ENCODE data around the gene SAP130.

SAP130 gene

GRCh38 chr2:128038411-128038810, 10.6 kb upstream of the SAP130 start:
- H3K4me3 ChIP-seq (ENCODE audit: low read depth, low read length), result no peak overlapping the region
- H3K9me3 ChIP-seq (ENCODE audit: control insufficient read depth, low read length), result no peaks in the 10 kb centered on the region
- H3K9ac ChIP-seq, result no peak overlapping the region
- no peaks in the 10 kb centered on the region for H3K79me2 ChIP-seq
- no peak overlapping the region for H2AFZ ChIP-seq
- no peaks in the 10 kb centered on the region for H3K4me1 ChIP-seq
- no peak overlapping the region for H3K27ac ChIP-seq
- H3K27me3 ChIP-seq (ENCODE audit: control insufficient read depth, insufficient read depth, low read length), result no peaks in the 10 kb centered on the region
- H3K4me2 ChIP-seq (ENCODE audit: low read length), result no peak overlapping the region
- H3K36me3 ChIP-seq (ENCODE audit: control insufficient read depth, insufficient read depth, low read length), result no peaks in the 10 kb centered on the region
- TF ChIP-seq, protein P1, sequence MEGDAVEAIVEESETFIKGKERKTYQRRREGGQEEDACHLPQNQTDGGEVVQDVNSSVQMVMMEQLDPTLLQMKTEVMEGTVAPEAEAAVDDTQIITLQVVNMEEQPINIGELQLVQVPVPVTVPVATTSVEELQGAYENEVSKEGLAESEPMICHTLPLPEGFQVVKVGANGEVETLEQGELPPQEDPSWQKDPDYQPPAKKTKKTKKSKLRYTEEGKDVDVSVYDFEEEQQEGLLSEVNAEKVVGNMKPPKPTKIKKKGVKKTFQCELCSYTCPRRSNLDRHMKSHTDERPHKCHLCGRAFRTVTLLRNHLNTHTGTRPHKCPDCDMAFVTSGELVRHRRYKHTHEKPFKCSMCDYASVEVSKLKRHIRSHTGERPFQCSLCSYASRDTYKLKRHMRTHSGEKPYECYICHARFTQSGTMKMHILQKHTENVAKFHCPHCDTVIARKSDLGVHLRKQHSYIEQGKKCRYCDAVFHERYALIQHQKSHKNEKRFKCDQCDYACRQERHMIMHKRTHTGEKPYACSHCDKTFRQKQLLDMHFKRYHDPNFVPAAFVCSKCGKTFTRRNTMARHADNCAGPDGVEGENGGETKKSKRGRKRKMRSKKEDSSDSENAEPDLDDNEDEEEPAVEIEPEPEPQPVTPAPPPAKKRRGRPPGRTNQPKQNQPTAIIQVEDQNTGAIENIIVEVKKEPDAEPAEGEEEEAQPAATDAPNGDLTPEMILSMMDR (IDR thresholded peaks at IDR 0.05), result no peak

- H3K4me3 ChIP-seq (ENCODE audit: low read depth, low read length), result no peak overlapping the region
- TF ChIP-seq, protein P1 (IDR thresholded peaks at IDR 0.05), result no peak
- no peaks in the 10 kb centered on the region for H3K36me3 ChIP-seq (ENCODE audit: control insufficient read depth, insufficient read depth, low read length)
- H3K9ac ChIP-seq, result no peak overlapping the region
- no peaks in the 10 kb centered on the region for H3K4me1 ChIP-seq
- H3K4me2 ChIP-seq (ENCODE audit: low read length), result no peak overlapping the region
- no peaks in the 10 kb centered on the region for H3K79me2 ChIP-seq
- no peak overlapping the region for H2AFZ ChIP-seq
- H3K27me3 ChIP-seq (ENCODE audit: control insufficient read depth, insufficient read depth, low read length), result no peaks in the 10 kb centered on the region
- H3K9me3 ChIP-seq (ENCODE audit: control insufficient read depth, low read length), result no peaks in the 10 kb centered on the region
- no peak overlapping the region for H3K27ac ChIP-seq
Observed at GRCh38 chr2:128037649-128038048, 9.8 kb upstream of the SAP130 start.

DNA sequence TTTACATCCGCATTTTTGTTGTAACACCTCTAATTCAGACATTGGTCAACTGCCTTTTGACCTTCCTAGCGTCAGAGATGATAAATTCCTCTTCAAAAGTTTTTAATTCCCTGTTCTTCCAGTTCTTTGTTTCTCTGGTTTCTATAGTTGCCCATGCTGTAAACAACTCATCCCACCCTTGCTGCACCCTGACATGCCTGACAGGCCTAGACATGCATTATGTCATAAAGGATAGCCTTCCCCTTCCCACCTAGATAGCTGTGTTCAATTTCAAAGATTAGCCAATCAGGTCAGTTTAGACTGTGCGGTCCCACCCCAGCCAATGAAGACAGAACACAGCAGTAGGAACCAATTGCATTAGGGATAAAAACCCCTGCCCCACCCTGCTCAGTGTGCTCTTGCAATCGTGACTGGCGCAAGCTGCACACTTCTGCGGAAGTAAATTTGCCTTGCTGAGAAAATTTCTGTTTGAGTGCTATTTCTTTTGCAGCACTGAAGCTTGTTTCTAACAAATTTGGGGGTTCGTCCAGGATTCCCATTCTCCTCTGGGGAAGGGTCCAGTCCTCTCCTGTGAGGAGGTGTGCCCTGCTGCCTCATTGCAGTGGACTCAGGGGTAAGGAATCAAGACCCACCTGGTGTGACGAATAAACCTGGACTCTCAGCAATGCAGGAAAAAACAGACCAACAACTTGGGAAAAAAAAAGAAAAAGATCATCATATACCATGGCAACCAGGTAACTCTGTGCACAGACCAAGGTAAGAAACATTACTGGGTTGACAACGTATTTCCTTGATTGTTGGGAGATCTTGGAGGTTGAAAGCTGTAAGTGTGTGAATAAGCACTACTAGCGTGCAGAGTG, 9.1 kb upstream of the SAP130 start:
- no peaks in the 10 kb centered on the region for H3K27me3 ChIP-seq (ENCODE audit: control insufficient read depth, insufficient read depth, low read length)
- no peak overlapping the region for H3K27ac ChIP-seq
- H3K79me2 ChIP-seq, result no peaks in the 10 kb centered on the region
- H3K9me3 ChIP-seq (ENCODE audit: control insufficient read depth, low read length), result no peaks in the 10 kb centered on the region
- no peak overlapping the region for H3K4me3 ChIP-seq (ENCODE audit: low read depth, low read length)
- TF ChIP-seq, protein P1 (IDR thresholded peaks at IDR 0.05), result no peak
- no peak overlapping the region for H3K4me2 ChIP-seq (ENCODE audit: low read length)
- H2AFZ ChIP-seq, result no peak overlapping the region
- no peaks in the 10 kb centered on the region for H3K36me3 ChIP-seq (ENCODE audit: control insufficient read depth, insufficient read depth, low read length)
- no peak overlapping the region for H3K9ac ChIP-seq
- no peaks in the 10 kb centered on the region for H3K4me1 ChIP-seq

GRCh38 chr2:128032092-128032491, 4.2 kb upstream of the SAP130 start:
- Histone ChIP-seq H3K9me3 (ENCODE audit: control insufficient read depth, low read length) (no peaks in the 10 kb centered on the region), H3K4me2 (ENCODE audit: low read length) (no peak overlapping the region), H3K36me3 (ENCODE audit: control insufficient read depth, insufficient read depth, low read length) (no peaks in the 10 kb centered on the region), H2AFZ (no peak overlapping the region), H3K27me3 (ENCODE audit: control insufficient read depth, insufficient read depth, low read length) (no peaks in the 10 kb centered on the region), H3K27ac (no peak overlapping the region), H3K9ac (no peak overlapping the region), H3K4me1 (peaks cover 4% of the 10 kb centered on the region), H3K79me2 (no peaks in the 10 kb centered on the region), H3K4me3 (ENCODE audit: low read depth, low read length) (no peak overlapping the region)
- TF ChIP-seq, protein P1 (IDR thresholded peaks at IDR 0.05), result no peak

GRCh38 chr2:128028668-128029054, 802 bp upstream of the SAP130 start:
- Histone ChIP-seq H3K4me3 (ENCODE audit: low read depth, low read length) (peak overlapping the region; percentile 89), H3K9ac (no peak overlapping the region), H3K9me3 (ENCODE audit: control insufficient read depth, low read length) (no peaks in the 10 kb centered on the region), H2AFZ (peak overlapping the region; percentile 92), H3K4me2 (ENCODE audit: low read length) (peak overlapping the region; percentile 42), H3K4me1 (peaks cover 4% of the 10 kb centered on the region), H3K27ac (peak overlapping the region; percentile 94), H3K79me2 (peaks cover 22% of the 10 kb centered on the region), H3K27me3 (ENCODE audit: control insufficient read depth, insufficient read depth, low read length) (no peaks in the 10 kb centered on the region), H3K36me3 (ENCODE audit: control insufficient read depth, insufficient read depth, low read length) (no peaks in the 10 kb centered on the region)
- TF ChIP-seq, protein P1 (IDR thresholded peaks at IDR 0.05), result no peak

Data from parathyroid adenoma (tissue), 2 donors.